Tibial artery (tissue), 4 donors: ENCODE results near the gene ATP9A.

Experiments
- DNase-seq, 2 donors: peaks; one replicate each; pipeline ENCODE4 v3.0.0-alpha.2; 2019
- H3K27ac ChIP-seq, 2 donors: fragments of 200-600 bp; sonication (generic) in 1 of 2; 1 replicate in 1 of 2; 2 replicates in 1 of 2; pipeline ENCODE4 v1.5.1; 2018 to 2019; ENCODE audit warnings: mild to moderate bottlenecking in 1 of 2
- H3K27me3 ChIP-seq, 2 donors: fragments of 200-600 bp; sonication (generic) in 1 of 2; one replicate each; pipeline versions ENCODE4 v1.5.1 to v1.6.0; 2016 to 2019
- H3K36me3 ChIP-seq, 3 donors: fragments of 200-600 bp; sonication (generic) in 2 of 3; one replicate each; pipeline ENCODE4 v1.5.1; 2016 to 2019; ENCODE audit warnings: mild to moderate bottlenecking in 2 of 3
- H3K4me1 ChIP-seq, 4 donors: fragments of 200-600 bp; sonication (generic) in 2 of 4; 1 replicate in 3 of 4; 2 replicates in 1 of 4; pipeline ENCODE4 v1.5.1; 2016 to 2019
- H3K4me3 ChIP-seq, 2 donors: fragments of 200-600 bp; sonication (generic) in 1 of 2; 1 replicate in 1 of 2; 2 replicates in 1 of 2; pipeline ENCODE4 v1.5.1; 2018 to 2019; ENCODE audit warnings: mild to moderate bottlenecking in 2 of 2
- H3K9me3 ChIP-seq, 3 donors: fragments of 200-600 bp; sonication (generic) in 1 of 3; one replicate each; pipeline ENCODE4 v1.5.1; 2016 to 2019
- intact Hi-C: fragments of 100-400 bp; cut with DNase I; formaldehyde crosslinking; loops from one replicate; pipeline ENCODE4 v1.15.0; 2023; ENCODE audit warnings: low total_unique reads
- TF ChIP-seq, protein P1 (sequence below), 2 experiments: fragments of 200-600 bp in 1 of 2; fragments of 450-650 bp in 1 of 2; IDR thresholded peaks; one replicate each; pipeline ENCODE4 v1.5.1; 2017 to 2019; ENCODE audit warnings: antibody characterized with exemption in 2 of 2, mild to moderate bottlenecking in 1 of 2, moderate library complexity in 1 of 2

Gene ATP9A

DNA sequence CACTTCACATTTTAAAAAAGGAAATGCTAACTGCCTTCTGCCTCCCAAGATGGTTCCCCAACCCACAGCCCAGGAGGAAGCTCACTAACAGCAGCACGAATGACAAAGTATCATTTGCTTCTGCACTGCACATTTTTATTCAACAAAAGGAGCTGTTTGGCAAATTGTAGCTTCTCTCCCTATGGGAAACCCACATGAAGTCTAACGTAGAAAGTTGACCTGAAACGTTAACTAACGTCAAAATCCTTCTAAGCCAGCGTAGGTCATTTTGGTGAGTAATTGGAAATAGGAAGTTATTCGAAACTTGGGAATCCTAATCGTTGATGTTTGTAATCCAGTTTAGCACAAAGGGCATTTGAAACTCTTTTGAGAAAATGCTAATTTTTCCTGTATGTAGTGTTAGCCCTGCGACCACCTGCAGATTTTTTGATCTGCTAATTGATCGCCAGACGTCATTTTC is 31.2 kb upstream of the ATP9A start:
- DNase-seq, result no peak
- intact Hi-C loops, result no loop called here
- no peak overlapping the region for H3K27ac ChIP-seq
- no peak overlapping the region for H3K4me3 ChIP-seq
- no peaks in the 10 kb centered on the region for H3K36me3 ChIP-seq
- H3K4me1 ChIP-seq, result peaks cover 0 to 24% (median 18%) of the 10 kb centered on the region in 4 donors
- TF ChIP-seq, protein P1, sequence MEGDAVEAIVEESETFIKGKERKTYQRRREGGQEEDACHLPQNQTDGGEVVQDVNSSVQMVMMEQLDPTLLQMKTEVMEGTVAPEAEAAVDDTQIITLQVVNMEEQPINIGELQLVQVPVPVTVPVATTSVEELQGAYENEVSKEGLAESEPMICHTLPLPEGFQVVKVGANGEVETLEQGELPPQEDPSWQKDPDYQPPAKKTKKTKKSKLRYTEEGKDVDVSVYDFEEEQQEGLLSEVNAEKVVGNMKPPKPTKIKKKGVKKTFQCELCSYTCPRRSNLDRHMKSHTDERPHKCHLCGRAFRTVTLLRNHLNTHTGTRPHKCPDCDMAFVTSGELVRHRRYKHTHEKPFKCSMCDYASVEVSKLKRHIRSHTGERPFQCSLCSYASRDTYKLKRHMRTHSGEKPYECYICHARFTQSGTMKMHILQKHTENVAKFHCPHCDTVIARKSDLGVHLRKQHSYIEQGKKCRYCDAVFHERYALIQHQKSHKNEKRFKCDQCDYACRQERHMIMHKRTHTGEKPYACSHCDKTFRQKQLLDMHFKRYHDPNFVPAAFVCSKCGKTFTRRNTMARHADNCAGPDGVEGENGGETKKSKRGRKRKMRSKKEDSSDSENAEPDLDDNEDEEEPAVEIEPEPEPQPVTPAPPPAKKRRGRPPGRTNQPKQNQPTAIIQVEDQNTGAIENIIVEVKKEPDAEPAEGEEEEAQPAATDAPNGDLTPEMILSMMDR (IDR thresholded peaks at IDR 0.05), result no peak
- H3K27me3 ChIP-seq, result peaks cover 3 to 58% of the 10 kb centered on the region in 2 donors
- H3K9me3 ChIP-seq, result no peaks in the 10 kb centered on the region

- Histone ChIP-seq H3K36me3 (no peaks in the 10 kb centered on the region), H3K4me1 (peaks cover 0 to 24% (median 18%) of the 10 kb centered on the region in 4 donors), H3K27me3 (peaks cover 3 to 68% of the 10 kb centered on the region in 2 donors), H3K27ac (no peak overlapping the region), H3K9me3 (no peaks in the 10 kb centered on the region), H3K4me3 (no peak overlapping the region)
- no peak for DNase-seq
- TF ChIP-seq, protein P1 (IDR thresholded peaks at IDR 0.05), result no peak
- intact Hi-C loops, result no loop called here
Observed at GRCh38 chr20:51797357-51798025, 29.3 kb upstream of the ATP9A start.

- Histone ChIP-seq H3K36me3 (no peaks in the 10 kb centered on the region), H3K9me3 (no peaks in the 10 kb centered on the region), H3K4me3 (no peak overlapping the region), H3K4me1 (peaks cover 0 to 16% (median 16%) of the 10 kb centered on the region in 4 donors), H3K27me3 (peaks cover 3 to 60% of the 10 kb centered on the region in 2 donors), H3K27ac (no peak overlapping the region)
- intact Hi-C loops, result no loop called here
- no peak for DNase-seq
- TF ChIP-seq, protein P1 (IDR thresholded peaks at IDR 0.05), result no peak
Observed at GRCh38 chr20:51796340-51796739, 28.1 kb upstream of the ATP9A start.

GRCh38 chr20:51792960-51793359 is 24.8 kb upstream of the ATP9A start:
- Histone ChIP-seq H3K4me1 (no peaks in the 10 kb centered on the region), H3K27ac (no peak overlapping the region), H3K36me3 (no peaks in the 10 kb centered on the region), H3K4me3 (no peak overlapping the region), H3K27me3 (peaks cover 0 to 35% of the 10 kb centered on the region in 2 donors), H3K9me3 (no peaks in the 10 kb centered on the region)
- intact Hi-C loops, result no loop called here
- no peak for DNase-seq
- TF ChIP-seq, protein P1 (IDR thresholded peaks at IDR 0.05), result no peak

DNA sequence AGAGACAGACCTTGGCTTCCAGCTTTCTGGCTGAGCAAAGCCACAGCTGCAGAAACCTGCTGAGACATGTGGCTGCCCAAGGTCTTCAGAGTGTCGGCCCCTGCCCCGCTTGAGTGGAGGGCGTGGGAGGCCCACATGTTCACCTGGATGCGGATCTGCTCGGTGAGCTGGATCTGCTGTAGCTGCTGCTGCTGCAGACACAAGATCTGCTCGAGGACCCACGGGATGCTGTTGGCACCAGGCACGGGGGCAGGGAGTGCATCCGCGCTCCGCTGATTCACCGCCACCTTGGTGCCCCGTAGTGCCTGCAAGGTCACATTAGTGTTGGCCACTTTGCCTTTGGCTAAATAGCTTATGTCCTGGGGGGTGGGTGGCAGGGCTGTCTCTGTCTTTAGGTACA is 23.4 kb upstream of the ATP9A start:
- Histone ChIP-seq H3K9me3 (no peaks in the 10 kb centered on the region), H3K27ac (no peak overlapping the region), H3K27me3 (peaks cover 0 to 28% of the 10 kb centered on the region in 2 donors), H3K4me3 (no peak overlapping the region), H3K36me3 (no peaks in the 10 kb centered on the region), H3K4me1 (no peaks in the 10 kb centered on the region)
- intact Hi-C loops, result no loop called here
- TF ChIP-seq, protein P1 (IDR thresholded peaks at IDR 0.05), result no peak
- no peak for DNase-seq
